HG03066 (cell line): ENCODE data around the gene CD163L1.

Experiments used
- ATAC-seq: cut with Tn5 transposase; IDR thresholded peaks from one replicate; pipeline ENCODE4 v1.9.1; 2021; ENCODE audit warnings: low read depth; ENCODE audit not compliant: unreplicated experiment

CD163L1 gene

DNA sequence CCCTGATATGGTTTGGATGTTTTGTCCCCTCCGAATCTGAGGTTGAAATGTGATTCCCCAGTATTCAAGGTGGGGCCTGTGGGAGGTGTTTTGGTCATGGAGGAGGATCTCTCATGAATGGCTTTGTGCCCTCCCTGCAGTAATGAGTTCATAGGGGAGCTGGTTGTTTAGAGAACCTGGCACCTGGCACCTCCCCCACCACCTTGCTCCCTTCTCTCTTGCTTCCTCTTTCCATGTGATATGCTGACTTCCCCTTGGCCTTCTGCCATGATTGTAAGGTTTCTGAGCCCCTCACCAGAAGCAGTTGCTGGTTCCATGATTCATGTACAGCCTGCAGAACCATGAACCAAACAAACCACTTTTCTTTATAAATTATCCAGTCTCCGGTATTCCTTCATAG is 32.6 kb downstream of the CD163L1 start:
- ATAC-seq = no peak

DNA sequence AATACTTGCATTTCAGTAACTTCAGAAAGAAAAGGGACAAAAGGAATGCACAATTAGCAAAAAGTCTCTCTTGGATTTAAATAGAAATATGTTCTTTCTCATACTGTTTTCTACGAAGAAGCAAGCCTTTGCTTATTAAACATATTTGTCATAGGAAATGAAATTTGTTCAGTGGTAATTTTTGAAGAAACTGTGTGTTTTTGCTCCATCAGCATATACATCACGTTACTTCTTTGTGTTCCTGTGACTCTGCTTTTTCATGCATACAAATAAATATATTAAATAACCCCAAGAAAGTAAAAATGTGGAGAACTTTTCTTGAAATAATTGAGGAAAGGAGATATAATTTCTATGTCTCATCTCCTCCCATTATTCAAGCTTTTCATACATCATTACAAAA is 39.7 kb downstream of the CD163L1 start:
- no peak for ATAC-seq

DNA sequence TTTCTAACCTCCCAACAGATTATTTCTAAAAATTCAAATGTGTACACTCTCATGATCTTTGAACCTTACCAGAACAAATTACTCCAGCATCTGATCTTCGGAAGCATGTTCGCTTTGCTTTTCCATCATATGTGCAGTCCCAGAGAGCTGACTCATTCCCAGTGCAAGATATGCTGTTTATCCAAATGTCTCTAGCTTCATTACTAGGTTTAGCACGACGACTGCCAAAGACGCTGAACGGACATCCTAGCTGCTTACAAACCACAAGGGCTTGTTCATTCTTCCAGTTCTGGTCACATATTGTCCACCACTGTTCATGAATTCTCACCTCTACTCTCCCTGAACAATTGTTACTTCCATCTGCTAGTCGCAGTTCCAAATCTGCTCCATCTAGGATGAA is 40.5 kb downstream of the CD163L1 start:
- ATAC-seq = no peak

DNA sequence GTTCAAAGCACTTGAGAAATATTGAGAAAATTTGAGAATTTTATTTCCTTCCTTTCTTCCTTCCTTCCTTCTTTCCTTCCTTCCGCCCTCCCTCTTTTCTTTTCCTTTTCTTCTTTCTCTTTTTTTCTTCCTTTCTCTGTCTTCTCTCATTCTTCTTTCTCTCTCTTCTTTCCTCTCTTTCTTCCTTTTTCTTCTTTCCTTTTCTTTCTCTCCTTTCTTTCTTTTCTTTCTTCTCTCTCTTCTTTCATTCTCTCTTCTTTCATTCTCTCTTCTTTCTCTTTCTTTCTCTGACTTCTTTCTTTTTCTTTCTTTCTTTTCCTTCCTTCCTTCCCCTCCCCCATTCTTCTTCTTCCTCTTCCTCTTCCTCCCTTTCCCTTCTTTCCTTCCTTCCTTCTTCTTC is 44.9 kb downstream of the CD163L1 start:
- no peak for ATAC-seq

DNA sequence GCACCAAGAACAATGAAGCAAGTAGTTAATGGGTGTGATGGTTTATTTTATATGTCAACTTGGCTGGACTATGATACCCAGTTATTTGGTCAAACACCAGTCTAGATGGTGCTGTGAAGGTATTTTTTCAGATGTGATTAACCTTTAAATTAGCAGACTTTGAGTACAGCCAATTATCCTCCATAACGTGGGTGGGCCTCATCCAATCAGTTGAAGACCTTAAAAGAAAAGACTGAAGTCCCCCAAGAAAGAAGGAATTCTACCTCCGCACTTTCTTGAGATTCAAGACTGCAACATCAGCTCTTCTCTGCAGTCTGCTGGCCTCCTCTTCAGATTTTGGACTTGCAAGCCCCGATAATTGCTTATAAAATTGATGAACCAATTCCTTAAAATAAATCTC is 47.5 kb downstream of the CD163L1 start:
- ATAC-seq = no peak

DNA sequence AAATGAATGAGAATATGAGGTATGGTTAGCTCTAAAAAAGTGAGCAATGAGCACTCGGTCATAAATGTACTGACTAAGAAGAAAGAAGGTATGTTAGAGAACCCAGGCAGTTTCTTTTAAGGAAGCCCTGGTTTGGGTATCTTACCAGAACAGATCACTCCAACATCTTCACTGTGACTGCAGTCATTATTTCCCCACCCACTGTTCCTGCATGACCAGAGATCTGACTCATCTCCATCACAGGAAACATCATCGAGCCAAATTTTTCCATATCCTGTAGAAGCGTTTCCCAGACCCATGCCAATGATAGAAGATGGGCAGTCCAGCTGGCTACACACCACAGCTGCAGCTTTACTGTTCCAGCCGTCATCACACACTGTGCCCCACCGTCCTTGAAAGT is 48.0 kb downstream of the CD163L1 start:
- ATAC-seq = no peak

DNA sequence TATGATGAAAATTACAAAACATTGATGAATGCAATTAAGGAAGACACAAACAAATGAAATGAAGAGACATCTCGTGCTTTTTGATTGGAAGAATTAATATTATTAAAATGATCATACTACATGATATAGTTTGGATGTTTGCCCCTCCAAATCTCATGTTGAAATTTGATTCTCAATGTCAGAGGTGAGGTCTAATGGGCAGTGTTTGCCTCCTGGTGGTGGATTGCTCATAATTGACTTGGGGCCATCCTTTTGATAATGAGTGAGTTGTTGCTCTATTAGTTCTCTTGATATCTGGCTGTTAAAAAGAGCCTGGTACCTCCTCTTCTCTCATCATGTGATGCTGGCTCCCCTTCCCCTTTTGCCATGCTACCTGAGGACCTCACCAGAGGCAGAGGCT is 56.7 kb downstream of the CD163L1 start:
- no peak for ATAC-seq

DNA sequence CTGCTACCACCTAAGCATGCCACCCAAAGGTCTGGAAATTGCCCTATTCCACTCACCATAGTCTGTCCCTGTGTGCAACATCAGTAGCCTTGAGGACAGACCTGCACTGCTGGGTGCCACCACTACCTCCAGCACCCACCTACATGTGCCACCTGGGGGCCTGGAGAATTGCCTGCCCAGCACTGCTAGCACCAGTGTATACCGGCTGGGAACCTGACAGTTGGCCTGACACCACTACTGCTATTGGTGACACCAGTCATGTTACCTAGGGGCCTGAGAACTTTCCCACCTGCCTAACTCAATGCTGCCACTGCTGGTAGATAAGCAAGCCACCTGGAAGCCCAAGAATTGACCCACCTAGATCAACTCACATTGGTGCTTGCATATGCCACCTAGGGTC is 60.8 kb downstream of the CD163L1 start:
- no peak for ATAC-seq

DNA sequence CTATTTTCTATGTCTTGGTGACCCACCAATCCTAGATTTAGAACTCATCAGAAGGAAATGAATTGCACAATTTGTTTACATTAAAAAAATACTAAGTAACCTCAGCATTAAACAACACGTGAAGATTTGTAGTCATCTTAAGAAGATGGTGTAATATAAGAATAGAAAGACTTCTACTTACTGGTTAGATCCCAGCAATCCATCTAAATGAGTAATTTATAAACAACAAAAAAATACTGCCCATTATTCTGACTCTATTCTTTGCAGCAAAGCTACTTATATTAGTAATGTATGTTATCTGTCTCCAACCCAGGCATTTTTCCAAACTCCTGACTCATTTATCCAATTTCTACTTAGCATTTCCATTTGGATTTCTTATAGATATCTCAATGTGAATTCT is 67.8 kb downstream of the CD163L1 start:
- no peak for ATAC-seq

GRCh38 chr12:7375145-7375543 is 68.8 kb downstream of the CD163L1 start:
- ATAC-seq = no peak

GRCh38 chr12:7374423-7375144 is 69.4 kb downstream of the CD163L1 start:
- no peak for ATAC-seq

GRCh38 chr12:7373226-7373625 is 70.7 kb downstream of the CD163L1 start:
- ATAC-seq = no peak

GRCh38 chr12:7369274-7369729 is 74.7 kb downstream of the CD163L1 start:
- ATAC-seq = no peak

DNA sequence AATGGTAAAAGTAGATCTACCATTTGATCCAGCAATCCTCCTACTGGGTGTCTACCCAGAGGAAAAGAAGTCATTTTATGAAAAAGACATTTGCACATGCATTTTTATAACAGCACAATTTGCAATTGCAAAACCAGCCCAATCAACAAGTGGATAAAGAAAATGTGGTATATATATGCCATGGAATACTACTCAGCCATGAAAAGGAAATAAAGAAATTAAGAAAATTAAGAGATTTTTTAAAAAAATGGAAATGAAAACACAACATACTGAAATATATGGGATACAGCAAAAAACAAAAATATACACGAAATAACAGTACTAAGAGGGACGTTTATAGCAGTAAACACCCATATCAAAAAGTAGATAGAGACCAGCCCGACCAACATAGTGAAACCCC is 81.2 kb downstream of the CD163L1 start:
- no peak for ATAC-seq

DNA sequence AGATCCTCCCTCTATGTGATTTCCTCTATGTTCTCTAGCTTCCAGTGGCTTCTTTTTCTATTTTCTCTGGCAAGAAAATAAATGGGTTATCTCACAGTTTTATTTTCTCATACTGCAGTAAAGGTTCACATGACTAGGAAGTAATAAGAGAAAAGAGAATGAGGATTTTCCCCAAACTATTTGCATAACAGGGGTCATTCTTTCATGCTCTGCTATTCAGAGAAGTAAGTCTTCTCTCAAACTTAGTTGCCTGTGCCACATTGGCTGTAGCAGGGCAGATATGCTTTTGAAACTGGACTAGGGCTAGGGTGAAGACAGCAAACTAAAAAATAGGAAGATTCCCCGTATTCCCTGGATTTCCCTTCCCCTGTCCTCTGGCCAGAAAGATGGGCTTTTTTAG is 82.7 kb downstream of the CD163L1 start:
- no peak for ATAC-seq

GRCh38 chr12:7354529-7354928 is 89.4 kb downstream of the CD163L1 start:
- ATAC-seq = no peak

GRCh38 chr12:7352661-7353060 is 91.3 kb downstream of the CD163L1 start:
- ATAC-seq = no peak

DNA sequence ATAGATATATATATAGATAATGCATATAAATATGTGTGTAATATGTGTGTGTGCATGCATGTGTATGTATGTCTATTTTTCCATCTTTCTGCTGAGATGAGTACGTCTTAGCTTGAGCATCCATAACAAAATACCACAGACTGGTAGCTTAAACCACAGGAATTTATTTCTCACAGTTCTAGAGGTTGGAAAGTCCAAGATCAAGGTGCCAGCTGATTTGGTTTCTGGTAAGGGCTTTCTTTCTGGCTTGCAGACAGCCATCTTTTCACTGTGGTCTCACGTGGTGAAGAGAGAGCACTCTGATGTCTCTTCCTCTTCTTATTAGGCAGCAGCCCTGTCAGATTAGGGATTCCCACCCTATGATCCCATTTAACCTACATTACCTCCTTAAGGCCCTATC is 92.8 kb downstream of the CD163L1 start:
- ATAC-seq = no peak

DNA sequence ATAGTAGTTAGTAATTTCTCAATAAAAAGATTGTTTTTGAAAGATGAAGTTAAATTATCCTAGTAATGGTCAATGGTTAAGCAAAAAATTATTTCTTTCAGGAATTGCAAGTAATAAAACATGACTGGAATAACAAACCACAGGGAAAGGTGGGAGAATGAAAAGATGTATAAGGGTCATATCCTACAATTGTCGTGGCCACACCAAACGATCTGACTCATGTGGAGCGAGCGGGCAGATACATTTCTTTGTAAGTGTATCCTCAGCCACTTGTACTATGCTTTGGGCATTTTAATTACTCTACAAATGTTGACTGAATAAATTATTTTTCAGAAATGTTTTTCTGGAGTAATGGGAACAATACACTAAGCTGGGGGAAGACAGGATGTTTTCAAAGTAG is 94.5 kb downstream of the CD163L1 start:
- ATAC-seq = no peak

GRCh38 chr12:7346551-7347225 is 97.3 kb downstream of the CD163L1 start:
- no peak for ATAC-seq

GRCh38 chr12:7344833-7345606 is 98.9 kb downstream of the CD163L1 start:
- ATAC-seq = no peak

DNA sequence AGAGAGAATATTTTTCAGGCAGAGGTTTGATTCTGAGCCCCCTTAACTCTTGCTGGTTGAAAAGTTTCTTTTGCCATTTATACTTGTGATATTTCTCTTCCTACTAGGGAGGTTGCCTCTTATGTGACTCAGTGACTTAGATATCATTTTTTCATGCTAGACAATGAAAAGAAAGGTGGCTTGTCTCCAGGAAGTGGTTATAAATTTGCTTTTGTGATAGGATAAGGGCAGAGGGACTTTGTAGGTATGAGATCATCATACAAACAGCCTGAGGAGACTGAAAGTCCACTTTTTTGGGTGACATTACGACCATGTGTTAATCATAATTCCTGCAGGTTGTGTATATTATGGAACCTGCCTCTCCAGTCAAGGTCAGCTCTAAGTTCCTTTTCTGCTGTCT is 104.3 kb downstream of the CD163L1 start:
- no peak for ATAC-seq
